Measurements from ENCODE around the gene ACTL7B. TPM values are rescaled to one million over a fixed set of nuclear protein-coding genes. Genes with fewer than 3 reads are reported as not detected.
A peak's percentile ranks its signal among the peaks of the same experiment; 100 is the strongest.
"Not testable (repeated sequence)": the region's sequence is repeated elsewhere in the genome, so short reads cannot be mapped to it uniquely, and the experiment has no call there.

Gene ACTL7B
- total RNA-seq, 6 experiments from 2014 or later, result not detected

GRCh38 chr9:108897324-108898096 lies 41.7 kb upstream of the ACTL7B start:
- Mint-ChIP-seq H3K27me3 (ENCODE audit: insufficient read depth) (no peaks in the 10 kb centered on the region; the same call in 1 of the 2 replicates), H3K9me3 (no peaks in the 10 kb centered on the region), H3K4me3 (no peak overlapping the region), H3K4me1 (ENCODE audit: low read depth) (no peaks in the 10 kb centered on the region), H3K36me3 (ENCODE audit: low read depth) (peaks cover 28% of the 10 kb centered on the region), H3K27ac (no peak overlapping the region)
- no peak for DNase-seq
- no peak for TF ChIP-seq CTCF (IDR thresholded peaks at IDR 0.05)

DNA sequence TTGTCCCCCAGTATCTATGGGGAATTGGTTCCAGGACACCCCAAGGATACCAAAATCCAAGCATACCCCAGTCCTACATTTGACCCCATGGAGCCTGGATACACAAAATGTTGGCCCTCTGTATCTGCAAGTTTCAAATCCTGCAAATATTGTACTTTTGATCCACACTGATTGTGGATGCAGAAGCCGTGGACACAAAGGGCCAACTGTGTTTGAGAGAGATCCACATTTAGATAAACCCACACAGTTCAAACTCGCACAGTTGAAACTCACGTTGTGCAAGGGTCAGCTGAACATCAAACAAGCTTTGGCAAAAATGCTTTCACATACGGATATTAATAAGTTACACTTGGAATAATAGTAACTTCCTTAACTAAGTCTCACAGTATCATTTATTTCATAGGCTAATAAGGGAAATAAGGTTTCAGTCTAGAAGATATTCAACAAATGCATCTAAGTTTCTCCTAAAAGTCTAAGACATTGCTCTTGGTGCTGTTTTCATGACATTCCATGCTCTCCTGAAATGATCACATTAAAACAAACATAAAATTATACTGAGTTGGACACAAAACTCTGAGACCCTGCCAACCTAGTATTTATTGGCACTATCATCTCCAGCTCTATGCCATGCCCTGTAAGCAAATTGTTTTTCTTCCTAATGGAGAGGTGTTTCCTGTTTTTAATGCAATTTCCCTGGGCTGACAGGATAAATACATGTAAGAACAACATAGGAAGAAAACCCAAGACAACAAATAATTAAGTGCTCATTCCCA lies 38.6 kb upstream of the ACTL7B start:
- Mint-ChIP-seq H3K27me3 (ENCODE audit: insufficient read depth) (no peaks in the 10 kb centered on the region; the same call in none of the 2 replicates), H3K27ac (no peak overlapping the region), H3K4me1 (ENCODE audit: low read depth) (no peaks in the 10 kb centered on the region), H3K36me3 (ENCODE audit: low read depth) (peaks cover 27% of the 10 kb centered on the region), H3K9me3 (no peaks in the 10 kb centered on the region), H3K4me3 (no peak overlapping the region)
- TF ChIP-seq CTCF (IDR thresholded peaks at IDR 0.05), result no peak
- DNase-seq, result no peak

GRCh38 chr9:108889649-108890067 lies 33.9 kb upstream of the ACTL7B start:
- peak; percentile 6 for DNase-seq
- H3K9me3 Mint-ChIP-seq, result no peaks in the 10 kb centered on the region
- TF ChIP-seq CTCF (IDR thresholded peaks at IDR 0.05), result no peak
- peaks cover 14% of the 10 kb centered on the region for H3K4me1 Mint-ChIP-seq (ENCODE audit: low read depth)
- H3K27ac Mint-ChIP-seq, result no peak overlapping the region
- no peak overlapping the region for H3K4me3 Mint-ChIP-seq
- H3K36me3 Mint-ChIP-seq (ENCODE audit: low read depth), result peaks cover 12% of the 10 kb centered on the region
- H3K27me3 Mint-ChIP-seq (ENCODE audit: insufficient read depth), result no peaks in the 10 kb centered on the region; the same call in none of the 2 replicates

DNA sequence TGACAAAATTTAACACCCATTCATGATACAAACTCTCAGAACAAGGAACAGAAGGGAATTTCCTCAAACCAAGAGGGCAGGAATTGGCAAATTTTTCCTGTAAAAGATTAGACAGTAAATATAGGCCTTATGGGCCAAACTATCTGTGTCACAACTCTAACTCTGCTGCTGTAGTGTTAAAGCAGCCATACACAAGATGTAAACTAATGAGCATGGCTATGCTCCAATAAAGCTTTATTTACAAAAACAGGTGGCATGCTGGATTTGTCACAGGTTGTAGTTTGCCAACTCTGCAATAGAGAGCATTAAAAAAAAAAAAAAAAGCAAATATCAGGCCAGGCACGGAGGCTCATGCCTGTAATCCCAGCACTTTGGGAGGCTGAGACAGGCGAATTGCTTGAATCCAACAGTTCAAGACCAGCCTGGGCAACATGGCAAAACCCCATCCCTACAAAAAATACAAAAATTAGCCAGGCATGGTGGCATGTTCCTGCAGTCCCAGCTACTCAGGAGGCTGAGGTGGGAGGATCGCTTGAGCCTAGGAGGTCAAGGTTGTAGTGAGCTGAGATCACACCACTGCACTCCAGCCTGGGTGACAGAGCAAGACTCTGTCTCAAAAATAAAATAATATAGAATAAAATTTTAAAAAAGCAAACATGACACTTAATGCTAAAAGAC lies 30.9 kb upstream of the ACTL7B start:
- not testable (repeated sequence) for DNase-seq; H3K27me3 Mint-ChIP-seq (ENCODE audit: insufficient read depth); H3K36me3 Mint-ChIP-seq (ENCODE audit: low read depth); H3K27ac Mint-ChIP-seq; H3K9me3 Mint-ChIP-seq; H3K4me3 Mint-ChIP-seq
- H3K4me1 Mint-ChIP-seq (ENCODE audit: low read depth), result peaks cover 14% of the 10 kb centered on the region

GRCh38 chr9:108885643-108886348 lies 30.0 kb upstream of the ACTL7B start:
- Mint-ChIP-seq H3K4me1 (ENCODE audit: low read depth) (peaks cover 14% of the 10 kb centered on the region), H3K36me3 (ENCODE audit: low read depth) (peaks cover 4% of the 10 kb centered on the region; the same call in 1 of the 2 replicates)

More at GRCh38 chr9:108885643-108886348, 30.0 kb upstream of the ACTL7B start:
- TF ChIP-seq CTCF (IDR thresholded peaks at IDR 0.05), result no peak
- Mint-ChIP-seq H3K9me3 (no peaks in the 10 kb centered on the region), H3K4me3 (no peak overlapping the region), H3K27me3 (ENCODE audit: insufficient read depth) (no peaks in the 10 kb centered on the region), H3K27ac (peak overlapping the region; percentile 32; the same call in 1 of the 2 replicates)
- DNase-seq, result peak; percentile 58
